OCI-LY1 (cell line): ENCODE measurements around the gene NR2F1.
A peak's percentile ranks its signal among the peaks of the same experiment; 100 is the strongest.

Experiments used
- H2AFZ ChIP-seq: fragments of 200-600 bp; sonication (generic), shearing (Covaris generic); 2 replicates; pipeline ENCODE4 v1.6.0; 2014; ENCODE audit warnings: antibody characterized with exemption, mild to moderate bottlenecking, low read length
- H3F3A ChIP-seq: fragments of 200-600 bp; sonication (generic), shearing (Covaris generic); 2 replicates; pipeline ENCODE4 v1.6.0; 2014; ENCODE audit warnings: mild to moderate bottlenecking, antibody characterized with exemption, low read length, moderate library complexity; ENCODE audit not compliant: insufficient read depth
- H3K27ac ChIP-seq: fragments of 200-600 bp; sonication (generic); 2 replicates; pipeline ENCODE4 v1.5.1; 2014; ENCODE audit warnings: low read length, mixed run types, mild to moderate bottlenecking, low read depth; ENCODE audit not compliant: poor library complexity, severe bottlenecking
- H3K27me3 ChIP-seq: fragments of 200-600 bp; sonication (generic); 2 replicates; pipeline ENCODE4 v1.6.0; 2014; ENCODE audit warnings: antibody characterized with exemption, mild to moderate bottlenecking, low read length, moderate library complexity; ENCODE audit not compliant: insufficient read depth
- H3K36me3 ChIP-seq: fragments of 200-600 bp; sonication (generic); 2 replicates; pipeline ENCODE4 v1.6.1; 2014; ENCODE audit warnings: mild to moderate bottlenecking, antibody characterized with exemption, low read length, moderate library complexity, mixed read lengths; ENCODE audit not compliant: insufficient read depth
- H3K4me1 ChIP-seq: fragments of 200-600 bp; sonication (generic); 2 replicates; pipeline ENCODE4 v1.5.1; 2014; ENCODE audit warnings: mild to moderate bottlenecking, low read length, moderate library complexity; ENCODE audit not compliant: insufficient read depth, severe bottlenecking
- H3K4me2 ChIP-seq: fragments of 200-600 bp; sonication (generic), shearing (Covaris generic); 2 replicates; pipeline ENCODE4 v1.6.1; 2014; ENCODE audit warnings: low read length
- H3K4me3 ChIP-seq: fragments of 200-600 bp; sonication (generic); 2 replicates; pipeline ENCODE4 v1.5.1; 2014; ENCODE audit warnings: low read length, low read depth, mild to moderate bottlenecking, mixed read lengths; ENCODE audit not compliant: poor library complexity, severe bottlenecking
- H3K79me2 ChIP-seq: fragments of 200-600 bp; shearing (Covaris generic); 2 replicates; pipeline ENCODE4 v1.6.1; 2016; ENCODE audit warnings: mixed run types, low read length, mixed read lengths; ENCODE audit not compliant: insufficient read depth
- H3K9ac ChIP-seq: fragments of 200-600 bp; sonication (generic), shearing (Covaris generic); 2 replicates; pipeline ENCODE4 v1.6.1; 2014; ENCODE audit warnings: mild to moderate bottlenecking, low read length, mixed read lengths
- H3K9me2 ChIP-seq: fragments of 200-600 bp; sonication (generic), shearing (Covaris generic); 2 replicates; pipeline ENCODE4 v1.6.1; 2014; ENCODE audit warnings: low read depth, mild to moderate bottlenecking, low read length, mixed read lengths
- H3K9me3 ChIP-seq: fragments of 200-600 bp; shearing (Covaris generic); 2 replicates; pipeline ENCODE4 v1.6.1; 2014; ENCODE audit warnings: low read length, mixed read lengths
- H4K20me1 ChIP-seq: fragments of 200-600 bp; sonication (generic), shearing (Covaris generic); 2 replicates; pipeline ENCODE4 v1.6.0; 2016; ENCODE audit warnings: mild to moderate bottlenecking, low read length; ENCODE audit not compliant: insufficient read depth
- EZH2 ChIP-seq: fragments of 200-600 bp; sonication (generic), shearing (Covaris generic); IDR thresholded peaks from 2 replicates; pipeline ENCODE4 v1.8.0; 2017; ENCODE audit warnings: borderline replicate concordance, mixed run types, mild to moderate bottlenecking, antibody characterized with exemption, low read length, moderate library complexity, mixed read lengths
- TF ChIP-seq, protein P1 (sequence below): fragments of 200-600 bp; sonication (generic), shearing (Covaris generic); IDR thresholded peaks from 2 replicates; pipeline ENCODE4 v1.5.1; 2017; ENCODE audit warnings: mild to moderate bottlenecking, antibody characterized with exemption, low read length, moderate library complexity, mixed read lengths

NR2F1 gene

DNA sequence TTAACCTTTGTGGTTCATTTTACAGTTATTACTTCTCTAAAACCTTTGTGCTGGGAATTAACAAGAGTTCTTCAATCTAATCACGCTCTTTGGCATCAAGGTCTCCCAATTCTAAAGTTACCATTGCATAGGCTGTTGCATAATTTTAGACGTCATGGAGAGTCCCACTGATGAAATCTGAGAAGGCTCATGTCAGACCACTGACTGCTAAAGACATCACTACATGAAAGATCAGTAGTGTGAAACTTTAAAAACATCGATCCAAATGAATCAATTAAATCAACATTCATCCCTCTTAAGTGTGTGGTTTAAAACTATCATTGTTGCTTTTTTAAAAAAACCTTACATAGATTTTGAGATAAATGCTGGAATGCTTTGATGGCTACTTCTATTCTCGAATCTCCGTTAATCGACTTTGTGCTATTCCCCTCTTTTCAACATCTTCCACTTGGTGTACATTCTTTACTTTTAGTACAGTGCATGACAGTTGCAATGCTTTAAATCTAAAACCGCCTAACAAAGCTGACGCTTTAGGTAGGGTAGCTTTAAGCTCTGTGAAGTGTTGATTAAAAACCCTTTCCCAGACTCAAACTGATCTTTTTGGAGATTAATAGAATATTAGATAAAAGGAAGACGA lies 33.6 kb downstream of the NR2F1 start:
- no peak overlapping the region for H3K27ac ChIP-seq
- H3K9me3 ChIP-seq = no peaks in the 10 kb centered on the region
- H2AFZ ChIP-seq = no peak overlapping the region
- TF ChIP-seq, protein P1, sequence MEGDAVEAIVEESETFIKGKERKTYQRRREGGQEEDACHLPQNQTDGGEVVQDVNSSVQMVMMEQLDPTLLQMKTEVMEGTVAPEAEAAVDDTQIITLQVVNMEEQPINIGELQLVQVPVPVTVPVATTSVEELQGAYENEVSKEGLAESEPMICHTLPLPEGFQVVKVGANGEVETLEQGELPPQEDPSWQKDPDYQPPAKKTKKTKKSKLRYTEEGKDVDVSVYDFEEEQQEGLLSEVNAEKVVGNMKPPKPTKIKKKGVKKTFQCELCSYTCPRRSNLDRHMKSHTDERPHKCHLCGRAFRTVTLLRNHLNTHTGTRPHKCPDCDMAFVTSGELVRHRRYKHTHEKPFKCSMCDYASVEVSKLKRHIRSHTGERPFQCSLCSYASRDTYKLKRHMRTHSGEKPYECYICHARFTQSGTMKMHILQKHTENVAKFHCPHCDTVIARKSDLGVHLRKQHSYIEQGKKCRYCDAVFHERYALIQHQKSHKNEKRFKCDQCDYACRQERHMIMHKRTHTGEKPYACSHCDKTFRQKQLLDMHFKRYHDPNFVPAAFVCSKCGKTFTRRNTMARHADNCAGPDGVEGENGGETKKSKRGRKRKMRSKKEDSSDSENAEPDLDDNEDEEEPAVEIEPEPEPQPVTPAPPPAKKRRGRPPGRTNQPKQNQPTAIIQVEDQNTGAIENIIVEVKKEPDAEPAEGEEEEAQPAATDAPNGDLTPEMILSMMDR = no peak
- TF ChIP-seq EZH2 = no peak
- H3K79me2 ChIP-seq = no peaks in the 10 kb centered on the region
- no peak overlapping the region for H3K4me2 ChIP-seq
- no peak overlapping the region for H3K4me3 ChIP-seq
- H3K36me3 ChIP-seq = no peaks in the 10 kb centered on the region
- H3F3A ChIP-seq = 0 out of 2 replicates have a peak, but pooled peaks cover under 1% of the 10 kb centered on the region
- H3K4me1 ChIP-seq = peaks cover 9% of the 10 kb centered on the region
- no peaks in the 10 kb centered on the region for H3K9me2 ChIP-seq
- no peak overlapping the region for H3K9ac ChIP-seq
- H3K27me3 ChIP-seq = no peaks in the 10 kb centered on the region
- H4K20me1 ChIP-seq = no peaks in the 10 kb centered on the region

DNA sequence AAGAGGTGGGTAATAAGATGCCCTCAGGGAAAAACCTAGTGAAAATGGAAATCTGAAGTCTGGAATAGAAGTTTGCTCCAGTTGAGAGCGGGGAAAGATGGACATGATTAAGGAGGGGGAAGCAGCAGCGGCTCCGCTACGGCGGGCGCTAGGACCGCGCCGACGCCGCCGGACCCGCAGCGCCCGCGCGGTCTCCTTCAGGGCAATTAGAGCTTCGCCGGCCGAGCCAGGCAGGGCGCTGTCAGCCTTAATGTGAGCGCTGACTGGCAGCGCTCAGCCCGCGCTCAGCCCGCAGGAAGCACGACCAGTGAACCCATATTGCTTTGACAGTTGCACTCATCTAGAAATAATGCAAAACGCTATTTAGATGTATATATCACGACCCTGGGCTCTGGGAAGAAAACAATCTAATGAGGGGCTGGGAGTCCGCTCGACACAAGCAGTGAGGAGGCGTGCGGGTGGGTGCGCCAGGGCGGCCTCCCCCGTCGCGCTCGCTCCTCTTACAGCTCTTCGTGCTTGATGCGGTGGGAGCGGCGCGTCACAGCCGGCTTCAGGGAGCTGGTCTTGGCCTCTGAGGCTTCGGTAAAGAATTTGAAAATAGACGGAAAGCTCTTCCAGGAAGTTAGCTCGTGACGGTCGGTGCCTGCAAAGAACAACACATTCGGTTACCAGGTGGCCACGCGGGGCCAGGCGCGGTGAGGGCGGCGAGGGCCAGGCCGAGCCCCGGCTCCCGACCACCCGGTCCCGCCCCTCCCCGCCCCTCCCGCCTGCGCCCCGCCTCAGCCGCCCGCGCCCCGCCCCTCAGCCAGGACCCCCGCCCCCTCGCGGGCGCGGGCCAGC lies 37.7 kb downstream of the NR2F1 start:
- no peaks in the 10 kb centered on the region for H3K9me2 ChIP-seq
- H3K27me3 ChIP-seq = no peaks in the 10 kb centered on the region
- H3K4me3 ChIP-seq = peak overlapping the region; percentile 79
- no peak overlapping the region for H3K27ac ChIP-seq
- no peaks in the 10 kb centered on the region for H3K79me2 ChIP-seq
- H3K9ac ChIP-seq = peak overlapping the region; percentile 68
- H4K20me1 ChIP-seq = no peaks in the 10 kb centered on the region
- peaks cover 12% of the 10 kb centered on the region for H3K4me1 ChIP-seq
- no peaks in the 10 kb centered on the region for H3K36me3 ChIP-seq
- H2AFZ ChIP-seq = peak overlapping the region; percentile 71
- no peak for TF ChIP-seq EZH2
- TF ChIP-seq, protein P1 = peak; percentile 37
- peaks cover 4% of the 10 kb centered on the region; the same call in 1 of the 2 replicates for H3F3A ChIP-seq
- H3K9me3 ChIP-seq = no peaks in the 10 kb centered on the region
- H3K4me2 ChIP-seq = peak overlapping the region; percentile 91

DNA sequence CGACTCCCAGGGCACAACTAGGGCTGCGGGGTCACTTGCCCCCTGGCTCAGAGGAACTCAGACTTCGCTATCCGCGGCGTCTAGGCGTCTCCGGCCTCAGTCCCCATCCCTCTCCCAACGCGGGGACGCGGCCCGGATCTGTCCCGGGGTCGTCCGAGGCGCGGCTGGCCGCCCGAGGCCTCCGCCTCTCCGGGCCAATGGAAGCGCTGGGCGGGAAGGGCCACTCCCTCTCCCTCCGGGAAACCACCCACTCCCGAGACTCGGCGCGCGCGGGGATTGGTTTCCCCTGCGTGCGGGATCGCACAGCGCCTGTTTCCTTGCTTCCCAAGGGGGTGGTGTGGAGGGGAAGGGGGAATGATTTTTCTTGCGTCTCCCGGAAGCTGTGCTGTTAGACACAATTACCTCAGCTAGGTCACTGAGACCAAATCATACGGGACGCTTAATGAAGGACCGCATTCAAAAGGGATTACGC lies 38.3 kb downstream of the NR2F1 start:
- Histone ChIP-seq H3K79me2 (no peaks in the 10 kb centered on the region), H2AFZ (0 out of 2 replicates have a peak overlapping the region, but pooled peaks have one; percentile 52), H3K27ac (no peak overlapping the region), H4K20me1 (no peaks in the 10 kb centered on the region), H3K9me2 (no peaks in the 10 kb centered on the region), H3F3A (peaks cover 4% of the 10 kb centered on the region; the same call in 1 of the 2 replicates), H3K4me3 (peak overlapping the region; percentile 79), H3K27me3 (no peaks in the 10 kb centered on the region), H3K4me2 (peak overlapping the region; percentile 91), H3K9me3 (no peaks in the 10 kb centered on the region), H3K4me1 (peaks cover 12% of the 10 kb centered on the region), H3K9ac (peak overlapping the region; percentile 53), H3K36me3 (no peaks in the 10 kb centered on the region)
- no peak for TF ChIP-seq EZH2
- TF ChIP-seq, protein P1 = no peak
